Kidney epithelial cell (primary cell): ENCODE measurements around the gene PREX1. TPM values are rescaled to one million over a fixed set of nuclear protein-coding genes. Genes with fewer than 3 reads are reported as not detected.

Experiments
- DNase-seq: peaks from one replicate; pipeline ENCODE4 v3.0.0-alpha.2; 2010; ENCODE audit warnings: low read depth
- H3K27me3 ChIP-seq: 2 replicates; pipeline ENCODE4 v1.6.0; 2011; ENCODE audit warnings: low read length; ENCODE audit not compliant: control insufficient read depth, insufficient read depth
- H3K36me3 ChIP-seq: 2 replicates; pipeline ENCODE4 v1.5.1; 2011; ENCODE audit warnings: low read length; ENCODE audit not compliant: control insufficient read depth, insufficient read depth
- H3K4me3 ChIP-seq: 2 replicates; pipeline ENCODE4 v1.5.1; 2011; ENCODE audit warnings: low read depth, mild to moderate bottlenecking, control low read depth, low read length
- CTCF ChIP-seq: IDR thresholded peaks from 2 replicates; pipeline ENCODE4 v1.5.1; 2011; ENCODE audit warnings: mild to moderate bottlenecking, moderate library complexity, low read length, control low read depth, inconsistent platforms; ENCODE audit not compliant: insufficient read depth, poor library complexity, severe bottlenecking
- total RNA-seq: library from RNA; depleted of rRNA; stranded (reverse); fragments of >200 nt; gene quantifications from 2 replicates; pipeline ENCODE4 v1.2.3, GENCODE V29; 2015

The PREX1 gene
- total RNA-seq, 1 donor from 2014 or later: 3.5 TPM

DNA sequence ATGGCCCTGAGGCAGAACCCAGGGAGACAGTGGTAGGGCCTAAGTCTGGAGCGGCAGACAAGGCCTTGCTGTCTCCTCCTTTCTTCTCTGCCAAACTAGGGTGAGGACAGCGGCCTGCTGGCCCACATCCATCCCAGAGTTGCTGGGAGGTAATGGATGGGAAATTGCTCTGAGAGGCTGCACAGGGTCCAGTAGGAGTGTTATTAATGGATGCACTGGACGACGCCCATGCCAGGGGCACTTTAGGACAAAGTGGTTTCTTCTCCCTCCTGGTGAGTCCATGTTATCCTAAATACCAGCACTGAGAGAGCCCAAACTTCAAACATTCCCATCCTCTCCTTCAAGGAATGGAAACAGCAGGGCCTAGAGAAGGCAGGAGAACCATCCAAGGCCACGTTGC is 28.3 kb upstream of the PREX1 start:
- no peak for TF ChIP-seq CTCF
- Histone ChIP-seq H3K4me3 (no peak overlapping the region), H3K27me3 (no peaks in the 10 kb centered on the region), H3K36me3 (no peaks in the 10 kb centered on the region)
- no peak for DNase-seq

- Histone ChIP-seq H3K27me3 (no peaks in the 10 kb centered on the region), H3K4me3 (no peak overlapping the region), H3K36me3 (no peaks in the 10 kb centered on the region)
- no peak for DNase-seq
- TF ChIP-seq CTCF: no peak
Observed at GRCh38 chr20:48855046-48855445, 27.2 kb upstream of the PREX1 start.

- H3K27me3 ChIP-seq: no peaks in the 10 kb centered on the region
- no peaks in the 10 kb centered on the region for H3K36me3 ChIP-seq
- DNase-seq: no peak
- H3K4me3 ChIP-seq: no peak overlapping the region
- no peak for TF ChIP-seq CTCF
Observed at GRCh38 chr20:48852609-48853008, 24.8 kb upstream of the PREX1 start.

DNA sequence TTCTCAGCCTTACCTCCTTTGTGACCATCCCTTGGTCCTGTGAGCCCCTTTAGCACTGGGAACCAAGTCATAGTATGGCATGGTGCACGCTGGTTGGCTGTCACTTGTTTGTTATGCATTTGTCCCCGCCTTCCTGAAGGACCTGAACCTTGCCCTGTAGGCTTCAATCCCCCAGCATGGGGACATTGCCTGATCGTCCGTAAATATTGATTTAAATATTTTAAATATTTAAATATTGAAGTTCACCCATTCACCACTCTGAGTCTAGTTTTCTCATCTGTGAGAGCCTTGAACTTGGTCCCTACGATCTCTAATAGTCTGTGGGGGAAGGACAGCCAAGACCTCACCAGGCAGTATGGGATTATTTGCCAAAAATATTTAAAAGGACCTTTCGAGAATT is 23.8 kb upstream of the PREX1 start:
- H3K27me3 ChIP-seq: no peaks in the 10 kb centered on the region
- no peak for DNase-seq
- TF ChIP-seq CTCF: no peak
- H3K36me3 ChIP-seq: no peaks in the 10 kb centered on the region
- H3K4me3 ChIP-seq: no peak overlapping the region

DNA sequence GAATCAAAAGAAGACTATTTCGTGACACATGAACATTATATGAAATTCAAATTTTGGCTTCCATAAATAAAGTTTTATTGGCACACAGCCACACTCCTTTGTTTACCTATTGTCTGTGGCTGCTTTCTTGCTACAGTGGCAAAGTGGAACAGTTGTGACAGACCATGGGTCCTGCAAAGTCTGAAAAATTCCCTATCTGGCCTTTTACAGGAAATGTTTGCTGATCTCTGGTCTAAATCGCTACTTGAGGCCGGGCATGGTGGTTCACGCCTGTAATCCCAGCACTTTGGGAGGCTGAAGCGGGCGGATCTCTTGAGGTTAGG is 23.1 kb upstream of the PREX1 start:
- H3K36me3 ChIP-seq: no peaks in the 10 kb centered on the region
- no peak overlapping the region for H3K4me3 ChIP-seq
- no peak for DNase-seq
- H3K27me3 ChIP-seq: no peaks in the 10 kb centered on the region
- no peak for TF ChIP-seq CTCF

- H3K36me3 ChIP-seq: no peaks in the 10 kb centered on the region
- H3K4me3 ChIP-seq: no peak overlapping the region
- TF ChIP-seq CTCF: no peak
- H3K27me3 ChIP-seq: no peaks in the 10 kb centered on the region
- no peak for DNase-seq
Observed at GRCh38 chr20:48850257-48850976, 22.6 kb upstream of the PREX1 start.
